CD4-positive, alpha-beta T cell treated with Interleukin-6 for 4 hours (primary cell): ENCODE measurements around the gene SMIM10L1.

Experiments
- DNase-seq: peaks from one replicate; pipeline ENCODE4 v3.0.0-alpha.2; 2020; ENCODE audit warnings: mixed read lengths

Gene SMIM10L1

DNA sequence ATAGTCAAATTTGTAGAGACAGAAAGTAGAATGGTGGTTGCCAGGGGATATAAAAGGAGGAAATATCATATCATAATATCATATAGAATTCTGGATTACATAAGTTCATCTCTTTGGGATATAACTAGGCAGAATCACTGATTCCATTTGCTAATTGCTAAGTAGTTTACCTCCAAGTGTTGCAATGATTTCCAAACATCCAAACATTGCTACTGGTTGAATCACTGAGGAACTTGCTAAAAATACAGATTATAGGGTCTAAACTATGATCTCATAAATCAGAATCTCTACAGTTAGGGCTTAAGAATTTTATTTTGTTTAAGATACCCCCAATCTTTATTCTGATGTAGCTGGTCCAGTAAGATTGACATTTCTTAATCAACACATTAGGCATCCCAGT lies 31.8 kb downstream of the SMIM10L1 start:
- DNase-seq: no peak

DNA sequence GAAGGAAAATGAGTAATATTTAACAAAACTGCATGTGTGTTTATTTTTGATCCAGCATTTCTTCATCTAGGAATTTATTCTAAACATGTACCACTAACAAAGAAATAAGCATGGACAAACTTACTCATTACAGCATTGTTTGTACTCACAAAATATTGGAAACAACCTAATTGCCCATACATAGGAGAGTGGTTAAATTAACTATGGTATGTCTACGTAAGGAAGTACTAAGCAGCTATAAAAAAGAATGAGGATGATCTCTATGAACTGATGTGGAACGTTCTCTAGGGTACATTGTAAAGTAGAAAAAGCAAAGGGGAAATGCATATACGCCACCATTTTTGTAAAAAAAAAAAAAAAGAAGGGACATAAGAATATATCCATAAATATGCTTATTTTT lies 33.2 kb downstream of the SMIM10L1 start:
- DNase-seq: no peak

DNA sequence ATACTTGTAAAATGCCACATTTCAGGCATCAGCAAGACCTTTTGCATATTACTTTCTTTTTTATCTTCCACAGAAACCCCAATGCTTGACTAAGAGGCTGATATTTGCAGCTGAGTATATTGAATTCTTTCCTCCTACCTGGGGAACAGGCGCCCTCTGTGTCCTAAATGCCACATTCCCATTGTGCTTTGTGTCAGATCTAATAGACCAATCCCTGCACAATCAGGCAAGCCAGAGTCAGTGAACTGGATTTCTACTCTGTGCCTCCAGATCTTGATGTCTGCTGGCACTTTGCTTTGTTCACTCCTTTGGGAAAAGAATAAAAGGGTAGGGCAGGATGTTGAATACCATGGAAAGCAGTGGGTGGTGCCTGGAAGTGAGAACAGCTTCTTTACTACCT lies 38.1 kb downstream of the SMIM10L1 start:
- DNase-seq: no peak
